Measurements from ENCODE around the gene ZBTB12.
"Not testable (repeated sequence)": the region's sequence is repeated elsewhere in the genome, so short reads cannot be mapped to it uniquely, and the experiment has no call there.

Gene ZBTB12

GRCh38 chr6:31901953-31902643, at the start of gene ZBTB12:
Gene ZBTB12, minus strand, starts transcription at chr6:31902086. Its CDS starts 781 bp downstream, at chr6:31901305.
- DNase-seq: peak; percentile 65

- DNase-seq: no peak
These were observed 48.2 kb upstream of the ZBTB12 start for GRCh38 chr6:31949926-31950548.

GRCh38 chr6:31948753-31949413, 47.0 kb upstream of the ZBTB12 start:
- DNase-seq: no peak

DNA sequence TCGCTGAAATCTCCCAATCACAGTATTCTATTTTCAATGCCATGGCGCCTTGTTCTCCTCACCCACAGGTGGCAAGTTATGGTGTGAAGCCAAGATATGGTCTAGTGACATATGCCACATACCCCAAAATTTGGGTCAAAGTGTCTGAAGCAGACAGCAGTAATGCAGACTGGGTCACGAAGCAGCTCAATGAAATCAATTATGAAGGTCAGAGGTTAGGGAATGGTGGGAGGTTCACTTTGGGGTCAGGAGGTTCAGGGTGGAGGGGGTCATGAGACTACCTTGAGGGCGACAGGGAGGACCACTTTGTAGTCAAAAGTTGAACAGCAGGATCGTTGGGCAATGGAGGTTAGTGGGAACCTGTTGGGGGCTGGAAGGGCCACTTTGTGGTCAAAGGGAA, 46.4 kb upstream of the ZBTB12 start:
- no peak for DNase-seq

GRCh38 chr6:31947864-31948263, 46.0 kb upstream of the ZBTB12 start:
- DNase-seq: no peak

DNA sequence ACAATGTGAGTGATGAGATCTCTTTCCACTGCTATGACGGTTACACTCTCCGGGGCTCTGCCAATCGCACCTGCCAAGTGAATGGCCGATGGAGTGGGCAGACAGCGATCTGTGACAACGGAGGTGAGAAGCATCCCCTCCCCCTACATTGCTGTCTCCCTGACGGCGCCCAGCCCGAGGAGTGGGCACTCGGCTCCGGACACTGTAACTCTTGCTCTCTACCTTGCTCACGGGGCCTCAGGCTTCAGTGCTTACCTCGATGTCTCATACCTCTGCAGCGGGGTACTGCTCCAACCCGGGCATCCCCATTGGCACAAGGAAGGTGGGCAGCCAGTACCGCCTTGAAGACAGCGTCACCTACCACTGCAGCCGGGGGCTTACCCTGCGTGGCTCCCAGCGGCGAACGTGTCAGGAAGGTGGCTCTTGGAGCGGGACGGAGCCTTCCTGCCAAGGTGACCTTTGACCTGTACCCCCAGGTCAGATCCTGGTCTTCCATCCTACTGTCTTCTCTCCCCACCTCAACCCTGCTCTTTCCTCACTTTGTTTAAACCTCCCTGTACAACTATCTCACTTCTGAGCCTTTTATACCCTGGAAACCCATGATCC, 45.3 kb upstream of the ZBTB12 start:
- DNase-seq: no peak

DNA sequence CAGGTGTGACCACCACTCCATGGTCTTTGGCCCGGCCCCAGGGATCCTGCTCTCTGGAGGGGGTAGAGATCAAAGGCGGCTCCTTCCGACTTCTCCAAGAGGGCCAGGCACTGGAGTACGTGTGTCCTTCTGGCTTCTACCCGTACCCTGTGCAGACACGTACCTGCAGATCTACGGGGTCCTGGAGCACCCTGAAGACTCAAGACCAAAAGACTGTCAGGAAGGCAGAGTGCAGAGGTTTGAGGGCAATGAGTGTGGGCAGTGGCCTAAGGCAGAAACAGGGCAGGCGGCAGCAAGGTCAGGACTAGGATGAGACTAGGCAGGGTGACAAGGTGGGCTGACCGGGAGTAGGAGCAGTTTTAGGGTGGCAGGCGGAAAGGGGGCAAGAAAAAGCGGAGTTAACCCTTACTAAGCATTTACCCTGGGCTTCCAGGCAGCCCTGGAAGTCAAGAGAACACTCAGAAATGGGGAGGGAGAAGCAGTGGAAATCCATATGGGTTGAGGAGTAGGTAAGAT, 44.5 kb upstream of the ZBTB12 start:
- DNase-seq: no peak

- DNase-seq: no peak
These were observed 43.9 kb upstream of the ZBTB12 start, which contains the start of gene CFB for GRCh38 chr6:31945507-31946369. Gene CFB, plus strand, starts transcription at chr6:31946095. Its CDS starts 127 bp downstream, at chr6:31946222.

GRCh38 chr6:31945154-31945506, 43.2 kb upstream of the ZBTB12 start:
- no peak for DNase-seq

DNA sequence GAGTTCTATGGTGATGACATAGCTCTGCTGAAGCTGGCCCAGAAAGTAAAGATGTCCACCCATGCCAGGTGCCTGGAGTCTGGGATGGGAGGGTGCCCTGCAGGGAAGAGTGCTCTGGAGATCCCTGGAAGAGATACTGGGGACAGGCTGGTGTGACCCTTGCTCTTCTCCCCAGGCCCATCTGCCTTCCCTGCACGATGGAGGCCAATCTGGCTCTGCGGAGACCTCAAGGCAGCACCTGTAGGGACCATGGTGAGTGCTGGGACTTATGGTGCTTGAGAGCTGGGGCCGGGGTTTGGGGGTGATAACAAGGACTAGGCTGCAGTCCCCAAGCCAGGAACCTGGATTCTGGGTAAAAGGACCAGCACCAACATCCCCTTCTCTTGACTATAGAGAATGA, 41.9 kb upstream of the ZBTB12 start:
- no peak for DNase-seq

GRCh38 chr6:31940256-31940664, 38.4 kb upstream of the ZBTB12 start:
- peak; percentile 2 for DNase-seq

- no peak for DNase-seq
These were observed 33.9 kb upstream of the ZBTB12 start for GRCh38 chr6:31935823-31936222.

GRCh38 chr6:31935021-31935420, 33.1 kb upstream of the ZBTB12 start:
- no peak for DNase-seq

GRCh38 chr6:31933537-31933936, 31.7 kb upstream of the ZBTB12 start:
- DNase-seq: no peak

GRCh38 chr6:31932137-31932536, 30.3 kb upstream of the ZBTB12 start:
- DNase-seq: not testable (repeated sequence)

- DNase-seq: no peak
These were observed 29.1 kb upstream of the ZBTB12 start for GRCh38 chr6:31930962-31931361.

- DNase-seq: no peak
These were observed 26.7 kb upstream of the ZBTB12 start for GRCh38 chr6:31928672-31928939.

DNA sequence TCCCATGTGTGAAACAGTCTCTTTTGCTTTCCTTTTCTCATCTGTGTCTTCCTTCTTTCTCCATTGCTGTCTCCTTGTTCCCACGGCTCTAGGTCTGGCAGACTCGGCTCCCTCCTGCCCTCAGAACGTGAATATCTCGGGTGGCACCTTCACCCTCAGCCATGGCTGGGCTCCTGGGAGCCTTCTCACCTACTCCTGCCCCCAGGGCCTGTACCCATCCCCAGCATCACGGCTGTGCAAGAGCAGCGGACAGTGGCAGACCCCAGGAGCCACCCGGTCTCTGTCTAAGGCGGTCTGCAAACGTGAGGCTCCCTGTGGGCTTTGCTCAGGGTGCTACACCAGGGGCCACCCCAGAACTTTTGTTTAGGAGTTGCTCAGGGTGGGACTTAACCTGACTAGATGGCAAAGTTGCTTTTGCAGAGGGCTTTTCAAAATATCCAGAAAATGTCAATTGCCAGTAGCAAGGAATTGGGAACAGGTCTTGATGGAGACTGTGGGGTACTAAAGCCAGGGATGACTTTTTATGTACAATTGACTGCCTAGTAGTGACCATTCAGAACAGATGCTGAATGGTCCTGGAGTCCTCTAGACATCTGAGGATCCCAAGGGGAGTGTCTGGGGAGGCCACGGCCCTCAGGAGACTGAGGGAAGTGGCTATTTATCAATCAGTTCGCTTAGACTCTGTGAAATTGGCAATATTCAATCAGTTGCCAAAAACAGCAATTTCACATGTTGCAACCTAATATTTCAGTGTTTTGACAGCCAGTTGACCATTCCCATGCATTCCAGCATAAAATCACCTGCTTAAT, 26.2 kb upstream of the ZBTB12 start:
- DNase-seq: no peak

GRCh38 chr6:31927242-31927862, 25.5 kb upstream of the ZBTB12 start, which contains the start of gene C2:
Gene C2, plus strand, starts transcription at chr6:31927717. Its CDS starts 36 bp downstream, at chr6:31927753.
- no peak for DNase-seq

DNA sequence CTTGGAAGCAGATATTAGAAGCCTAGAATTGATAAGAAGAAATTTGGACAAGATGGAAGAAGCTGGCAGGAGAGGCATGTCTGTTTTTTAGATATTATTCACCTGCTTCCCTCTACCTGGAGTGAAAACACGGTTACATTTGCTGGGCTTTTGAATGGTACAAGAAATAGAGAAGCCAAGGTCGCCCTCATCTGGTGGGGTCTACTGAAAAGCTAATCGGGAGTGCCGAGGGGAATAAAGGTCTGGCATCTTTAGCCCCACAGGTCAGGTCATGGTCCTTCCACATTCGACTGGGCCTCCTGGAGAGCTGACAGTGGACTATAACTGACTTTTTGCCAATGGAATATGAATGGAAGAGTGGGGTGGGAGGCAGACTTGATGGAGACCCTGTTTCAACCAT, 21.1 kb upstream of the ZBTB12 start:
- no peak for DNase-seq

GRCh38 chr6:31920811-31921210, 18.9 kb upstream of the ZBTB12 start:
- no peak for DNase-seq

All from GF-D8 (cell line).